Stimulated activated CD8-positive, alpha-beta memory T cell treated with anti-CD3 and anti-CD28 coated beads, Interleukin-4, amount 100 ng/mL, for 48 hours (primary cell): ENCODE results near the gene OLFM2.

Experiments
- DNase-seq: peaks from one replicate; pipeline ENCODE4 v3.0.0-alpha.2; 2020

Gene OLFM2

GRCh38 chr19:9903336-9903735, 33.0 kb downstream of the OLFM2 start:
- DNase-seq = no peak

- no peak for DNase-seq
Measured at GRCh38 chr19:9901642-9902041, 34.7 kb downstream of the OLFM2 start.

- DNase-seq = no peak
Measured at GRCh38 chr19:9901020-9901419, 35.3 kb downstream of the OLFM2 start.

DNA sequence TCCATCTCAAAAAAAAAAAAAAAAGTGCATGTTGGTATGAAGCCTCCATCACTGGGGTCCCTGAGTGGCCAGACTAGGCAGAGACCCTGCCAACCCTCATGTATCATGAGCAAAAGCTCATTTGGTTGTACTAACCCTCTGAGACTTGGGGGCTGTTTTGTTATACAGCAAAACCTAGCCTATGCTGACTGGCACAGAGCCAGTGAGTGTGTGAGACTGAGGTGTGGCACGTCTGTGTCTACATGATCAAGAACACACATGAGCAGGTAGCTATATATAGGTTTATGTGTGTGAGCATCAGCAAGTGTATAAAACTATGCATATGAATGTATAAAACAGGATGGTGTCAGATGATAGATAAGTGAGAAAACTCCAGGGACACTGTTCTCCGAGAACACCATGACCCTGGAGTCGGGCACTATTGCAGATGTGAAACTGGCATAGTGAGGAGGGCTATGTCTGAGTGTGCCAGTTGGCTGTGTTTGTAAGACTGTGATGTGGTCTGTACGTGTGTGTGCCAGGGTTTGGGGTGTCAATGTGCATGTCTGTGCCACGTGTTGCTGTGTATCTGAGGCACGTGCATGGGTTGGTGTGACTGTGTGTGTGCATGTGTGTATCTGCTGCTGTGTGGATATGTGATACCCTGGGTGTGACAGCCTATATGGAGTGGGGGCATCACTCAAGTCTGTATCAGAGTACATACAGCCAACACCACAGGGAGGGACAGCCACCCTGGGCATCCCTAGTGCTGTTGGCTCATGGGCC, 44.5 kb downstream of the OLFM2 start:
- no peak for DNase-seq

DNA sequence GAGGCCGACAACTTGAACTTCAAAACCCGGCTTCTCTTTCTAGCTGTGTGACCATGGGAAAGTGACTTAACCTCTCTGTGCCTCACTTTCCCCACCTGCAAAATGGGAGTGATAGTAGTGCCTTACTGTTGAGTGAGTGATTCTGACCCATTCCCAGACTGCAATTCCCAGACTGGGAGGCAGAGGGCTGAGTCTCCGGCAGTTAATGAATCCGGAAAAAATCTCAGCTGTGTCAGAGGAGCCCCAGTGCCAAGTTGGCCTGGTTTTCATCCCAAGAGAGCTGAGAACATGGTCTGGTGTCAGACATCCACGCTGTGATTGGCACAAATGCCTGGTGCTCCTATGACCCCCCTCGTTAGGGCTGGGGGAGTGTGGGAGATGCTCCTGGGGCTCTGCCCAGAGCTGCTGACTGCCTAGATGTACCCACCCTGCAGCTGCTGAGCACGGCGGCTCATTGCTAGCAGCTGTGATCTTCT, 51.2 kb downstream of the OLFM2 start:
- DNase-seq = no peak

DNA sequence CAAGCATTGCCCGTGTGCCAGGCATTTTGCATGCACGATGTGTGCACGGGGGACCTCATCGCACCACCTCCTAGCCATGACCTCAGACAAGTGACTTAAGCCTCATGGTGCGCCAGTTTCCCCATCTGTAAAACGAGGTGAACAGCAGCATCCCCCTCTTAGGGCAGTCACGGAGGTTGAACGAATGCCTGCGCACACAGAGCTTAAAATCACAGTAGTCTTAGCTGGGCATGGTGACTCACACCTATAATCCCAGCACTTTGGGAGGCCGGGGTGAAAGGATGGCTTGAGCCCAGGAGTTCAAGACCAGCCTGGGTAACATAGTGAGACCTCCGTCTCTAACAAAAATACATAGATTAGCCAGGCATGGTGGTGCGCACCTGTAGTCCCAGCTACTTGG, 52.6 kb downstream of the OLFM2 start:
- DNase-seq = no peak

GRCh38 chr19:9883231-9883758, 53.0 kb downstream of the OLFM2 start:
- no peak for DNase-seq

GRCh38 chr19:9881720-9882119, 54.6 kb downstream of the OLFM2 start:
- no peak for DNase-seq

- no peak for DNase-seq
Measured at GRCh38 chr19:9878511-9879196, 57.7 kb downstream of the OLFM2 start.

- no peak for DNase-seq
Measured at GRCh38 chr19:9877780-9878510, 58.4 kb downstream of the OLFM2 start.

GRCh38 chr19:9875796-9876195, 60.5 kb downstream of the OLFM2 start:
- no peak for DNase-seq

DNA sequence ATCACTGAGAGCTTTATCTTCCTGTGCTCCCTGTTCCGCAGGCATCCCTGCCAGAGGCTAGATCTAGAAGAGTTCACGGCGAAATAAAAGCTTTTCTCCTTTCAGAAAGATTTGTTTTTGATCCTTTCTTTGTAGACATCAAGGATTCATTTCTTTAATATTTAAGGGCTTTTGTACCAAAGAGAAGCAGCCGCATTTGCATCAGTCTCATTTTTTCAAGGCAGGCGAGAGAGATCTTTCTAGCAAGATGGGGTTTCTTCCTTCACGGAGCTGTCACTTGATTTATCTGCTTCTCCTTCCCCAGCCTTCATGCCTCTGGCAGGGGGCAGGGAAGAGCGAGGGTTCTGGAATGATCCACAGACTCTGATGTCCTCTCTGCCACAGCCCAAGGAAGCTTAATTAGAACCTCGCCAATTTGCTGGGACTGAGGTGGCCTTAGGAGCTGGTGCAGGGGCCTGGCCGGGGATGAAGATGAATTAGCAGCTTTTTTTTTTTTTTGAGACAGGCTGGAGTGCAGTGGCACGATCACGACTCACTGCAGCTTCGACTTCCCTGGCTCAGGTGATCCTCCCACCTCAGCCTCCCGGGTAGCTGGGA, 61.2 kb downstream of the OLFM2 start:
- DNase-seq = no peak

GRCh38 chr19:9872618-9873242, 63.6 kb downstream of the OLFM2 start:
- no peak for DNase-seq

- no peak for DNase-seq
Measured at GRCh38 chr19:9871626-9872338, 64.5 kb downstream of the OLFM2 start.

GRCh38 chr19:9868983-9869617, 67.2 kb downstream of the OLFM2 start:
- DNase-seq = no peak

DNA sequence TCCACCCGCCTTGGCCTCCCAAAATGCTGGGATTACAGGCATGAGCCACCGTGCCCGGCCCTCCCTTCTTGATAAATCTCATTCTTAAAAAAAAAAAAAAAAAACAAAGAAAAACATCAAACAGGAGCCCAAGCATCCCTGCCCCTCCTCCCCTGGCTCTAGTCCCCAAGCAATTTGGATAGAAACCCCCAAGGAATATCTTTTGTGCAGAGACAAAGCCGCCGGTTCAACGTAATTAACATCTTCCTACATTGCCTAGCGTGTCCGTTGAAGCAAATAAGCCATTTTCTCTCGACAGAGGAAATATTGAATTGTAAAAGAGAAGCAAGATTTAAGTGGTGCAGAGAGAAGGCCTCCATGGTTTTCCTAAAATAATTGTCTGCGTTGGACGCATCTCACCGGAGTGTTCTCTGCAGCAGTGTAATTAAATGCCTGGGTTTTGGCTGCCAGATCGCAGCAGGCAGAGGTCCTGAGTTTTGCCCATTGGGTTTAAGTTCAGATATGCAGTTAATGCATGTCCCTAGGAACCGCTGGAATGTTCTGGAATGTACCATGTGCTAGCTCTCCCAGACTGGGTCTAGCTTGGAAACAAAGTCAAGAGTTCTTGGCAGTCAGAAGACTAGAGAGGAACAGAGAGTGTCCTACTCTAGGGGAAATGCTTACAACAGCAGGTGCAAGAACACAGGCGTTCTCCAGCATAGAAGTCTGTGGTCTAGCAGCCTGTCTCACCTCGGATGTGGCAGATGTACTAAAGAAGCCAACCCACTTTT, 70.4 kb downstream of the OLFM2 start:
- no peak for DNase-seq

DNA sequence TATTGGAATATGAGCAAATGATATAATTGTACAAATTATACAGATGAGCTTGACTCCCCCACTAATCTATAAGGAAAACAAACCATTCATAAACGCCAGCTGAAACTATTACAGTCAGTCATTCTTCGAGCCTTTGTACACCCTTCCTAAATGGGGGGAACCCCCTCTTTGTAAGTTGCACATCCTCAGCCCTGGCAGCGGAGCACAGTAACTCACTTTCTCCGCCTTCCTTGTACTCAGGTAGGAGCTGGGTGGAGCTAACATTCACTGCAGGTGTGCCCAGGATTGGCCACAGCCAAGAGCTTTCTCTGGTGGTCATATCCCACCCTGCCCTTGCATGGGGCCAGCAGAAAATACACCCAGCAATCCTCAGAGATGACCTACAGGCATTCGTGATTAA, 72.6 kb downstream of the OLFM2 start:
- DNase-seq = no peak

- DNase-seq = peak; percentile 33
Measured at GRCh38 chr19:9862938-9863337, 73.4 kb downstream of the OLFM2 start.

- DNase-seq = no peak
Measured at GRCh38 chr19:9861503-9861902, 74.8 kb downstream of the OLFM2 start.

DNA sequence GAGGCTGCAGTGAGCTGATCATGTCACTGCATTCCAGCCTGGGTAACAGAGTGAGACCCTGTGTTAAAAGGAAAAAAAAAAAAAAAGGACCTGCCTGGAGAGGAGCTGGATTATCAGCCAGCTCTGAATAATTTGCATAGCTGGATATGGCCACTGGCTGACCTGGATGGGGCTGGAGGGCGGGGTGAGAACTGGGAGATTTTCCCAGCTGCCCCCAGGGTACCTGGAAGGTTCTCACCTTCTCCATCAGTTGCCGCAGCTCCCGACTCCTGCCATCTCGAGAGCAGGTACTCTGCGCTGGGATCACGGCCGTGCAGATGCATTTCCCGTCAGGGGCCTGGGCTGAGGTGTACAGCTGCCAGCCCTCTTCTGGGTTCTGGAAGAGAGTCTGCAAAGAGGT, 75.9 kb downstream of the OLFM2 start:
- DNase-seq = no peak

GRCh38 chr19:9858766-9859165, 77.5 kb downstream of the OLFM2 start:
- DNase-seq = no peak
